B cell (primary cell): ENCODE data around the gene AKAP8.

Experiments
- CTCF ChIP-seq: fragments of 200-600 bp; IDR thresholded peaks from one replicate; pipeline ENCODE4 v1.8.0; 2022; ENCODE audit warnings: antibody characterized with exemption, mild to moderate bottlenecking
- EZH2 ChIP-seq: IDR thresholded peaks from 2 replicates; pipeline ENCODE4 v1.6.1; 2012; ENCODE audit warnings: borderline replicate concordance, low read depth, mild to moderate bottlenecking, moderate library complexity, low read length; ENCODE audit not compliant: insufficient read depth, poor library complexity, severe bottlenecking

- TF ChIP-seq CTCF (peak; percentile 87), EZH2 (no peak)
These were observed 39.2 kb upstream of the AKAP8 start, which contains the start of gene AKAP8L for GRCh38 chr19:15418579-15419412.
